ENCODE measurements around the gene PXYLP1. TPM values are rescaled to one million over a fixed set of nuclear protein-coding genes. Genes with fewer than 3 reads are reported as not detected.

The PXYLP1 gene
- total RNA-seq, 1 experiment from 2014 or later = 11.3 TPM

DNA sequence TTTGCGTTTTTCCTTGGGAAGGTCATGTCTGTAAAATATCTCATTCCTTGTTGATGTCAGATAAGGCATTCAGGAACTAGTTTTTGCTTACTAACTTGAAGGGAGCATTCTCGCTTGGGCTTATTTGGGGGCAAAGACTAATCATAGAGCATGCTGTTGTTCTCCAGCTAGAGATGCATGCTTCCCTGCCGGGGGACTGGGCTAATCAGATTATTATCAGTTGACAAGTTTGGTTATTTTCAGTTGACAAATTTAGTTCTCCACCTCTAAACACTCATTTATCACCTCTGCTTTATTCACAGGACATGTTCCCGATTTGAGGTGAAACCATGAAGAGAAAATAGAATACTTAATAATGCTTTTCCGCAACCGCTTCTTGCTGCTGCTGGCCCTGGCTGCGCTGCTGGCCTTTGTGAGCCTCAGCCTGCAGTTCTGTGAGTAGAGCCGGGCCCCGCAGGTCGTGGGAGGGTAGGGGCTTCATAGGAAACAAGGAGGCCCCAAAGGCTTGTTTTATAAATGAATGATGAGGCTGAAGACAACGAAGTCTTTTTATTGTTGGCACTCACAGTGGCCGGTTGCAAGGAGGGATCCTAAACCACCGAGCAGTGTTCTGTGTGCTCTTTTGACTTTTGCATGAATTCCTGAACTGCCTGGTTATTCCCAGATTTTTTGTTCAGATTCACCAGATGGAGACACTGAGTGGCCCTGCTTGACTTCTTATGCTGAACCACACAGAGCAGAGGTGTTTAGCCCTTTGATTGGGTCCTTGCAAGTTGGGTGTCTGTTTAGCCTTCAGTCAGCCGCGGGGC, 28.4 kb downstream of the PXYLP1 start:
- no peaks in the 10 kb centered on the region for H3K9me3 ChIP-seq (ENCODE audit: low read depth, low read length, poor library complexity, severe bottlenecking)
- no peak for DNase-seq (ENCODE audit: low spot score)
- no peak overlapping the region for H3K4me3 ChIP-seq (ENCODE audit: low read depth, low read length, poor library complexity, severe bottlenecking)
- H3K4me1 ChIP-seq (ENCODE audit: insufficient read depth, low read length, poor library complexity, severe bottlenecking) = no peaks in the 10 kb centered on the region
- POLR2A ChIA-PET (ENCODE audit: low non-redundant PET) = no interaction called here
- H3K27me3 ChIP-seq (replicated peaks; ENCODE audit: insufficient read depth, low read depth, low read length, poor library complexity) = no peaks in the 10 kb centered on the region
- no peak overlapping the region for H3K27ac ChIP-seq (ENCODE audit: low read depth, low read length, poor library complexity, severe bottlenecking)
- no peaks in the 10 kb centered on the region for H3K36me3 ChIP-seq (ENCODE audit: insufficient read depth, low read length, poor library complexity, severe bottlenecking)
- BruUV-seq (replicated peaks) = no TSS peak
- TF ChIP-seq CTCF (conservative IDR thresholded peaks at IDR 0.05; ENCODE audit: low read depth, low read length) (no peak), EZH2 (IDR thresholded peaks at IDR 0.05; ENCODE audit: borderline replicate concordance, low read depth, low read length, poor library complexity, severe bottlenecking) (no peak)
- CTCF ChIA-PET = interaction anchor here (0.7 kb wide), 1 partner anchor 100 kb away, joined by 5 read pairs; no protein-coding TSS in a partner anchor
- intact Hi-C loops (cut with micrococcal nuclease; ENCODE audit: unreplicated experiment) = no loop called here

- intact Hi-C loops (cut with micrococcal nuclease; ENCODE audit: unreplicated experiment) = no loop called here
- no TSS peak for BruUV-seq (replicated peaks)
- no peak overlapping the region for H3K27ac ChIP-seq (ENCODE audit: low read depth, low read length, poor library complexity, severe bottlenecking)
These were observed 29.0 kb downstream of the PXYLP1 start for GRCh38 chr3:141260630-141260927.

GRCh38 chr3:141261472-141262307, 30.1 kb downstream of the PXYLP1 start:
- no peak for DNase-seq (ENCODE audit: low spot score)
- no peaks in the 10 kb centered on the region for H3K4me1 ChIP-seq (ENCODE audit: insufficient read depth, low read length, poor library complexity, severe bottlenecking)
- no peak overlapping the region for H3K27ac ChIP-seq (ENCODE audit: low read depth, low read length, poor library complexity, severe bottlenecking)
- intact Hi-C loops (cut with micrococcal nuclease; ENCODE audit: unreplicated experiment) = no loop called here
- no peaks in the 10 kb centered on the region for H3K36me3 ChIP-seq (ENCODE audit: insufficient read depth, low read length, poor library complexity, severe bottlenecking)
- no peaks in the 10 kb centered on the region for H3K9me3 ChIP-seq (ENCODE audit: low read depth, low read length, poor library complexity, severe bottlenecking)
- no peaks in the 10 kb centered on the region for H3K27me3 ChIP-seq (replicated peaks; ENCODE audit: insufficient read depth, low read depth, low read length, poor library complexity)
- ChIA-PET CTCF (no interaction called here), POLR2A (ENCODE audit: low non-redundant PET) (no interaction called here)
- no peak overlapping the region for H3K4me3 ChIP-seq (ENCODE audit: low read depth, low read length, poor library complexity, severe bottlenecking)
- no TSS peak for BruUV-seq (replicated peaks)
- TF ChIP-seq EZH2 (IDR thresholded peaks at IDR 0.05; ENCODE audit: borderline replicate concordance, low read depth, low read length, poor library complexity, severe bottlenecking) (no peak), CTCF (conservative IDR thresholded peaks at IDR 0.05; ENCODE audit: low read depth, low read length) (no peak)

More at GRCh38 chr3:141260630-141260927, 29.0 kb downstream of the PXYLP1 start:
- POLR2A ChIA-PET (ENCODE audit: low non-redundant PET) = no interaction called here
- no peaks in the 10 kb centered on the region for H3K4me1 ChIP-seq (ENCODE audit: insufficient read depth, low read length, poor library complexity, severe bottlenecking)
- CTCF ChIA-PET = no interaction called here
- TF ChIP-seq EZH2 (IDR thresholded peaks at IDR 0.05; ENCODE audit: borderline replicate concordance, low read depth, low read length, poor library complexity, severe bottlenecking) = no peak
- no peak for TF ChIP-seq CTCF (conservative IDR thresholded peaks at IDR 0.05; ENCODE audit: low read depth, low read length)
- H3K27me3 ChIP-seq (replicated peaks; ENCODE audit: insufficient read depth, low read depth, low read length, poor library complexity) = no peaks in the 10 kb centered on the region
- H3K9me3 ChIP-seq (ENCODE audit: low read depth, low read length, poor library complexity, severe bottlenecking) = no peaks in the 10 kb centered on the region
- DNase-seq (ENCODE audit: low spot score) = no peak
- no peaks in the 10 kb centered on the region for H3K36me3 ChIP-seq (ENCODE audit: insufficient read depth, low read length, poor library complexity, severe bottlenecking)
- H3K4me3 ChIP-seq (ENCODE audit: low read depth, low read length, poor library complexity, severe bottlenecking) = no peak overlapping the region

Data from A673 (cell line).